Kidney (tissue), 14 donors: ENCODE results near the gene CEMIP2. TPM values are rescaled to one million over a fixed set of nuclear protein-coding genes. Genes with fewer than 3 reads are reported as not detected.

Experiments
- DNase-seq, 5 donors: peaks; one replicate each; pipeline ENCODE4 v3.0.0-alpha.2; 2013 to 2020
- FAIRE-seq: peaks from 2 replicates; lab custom pipeline; 2012; peaks lifted over from hg19 to GRCh38; lab: Jason Lieb, UNC
- H3K27ac ChIP-seq, 2 donors: one replicate each; pipeline ENCODE4 v1.7.0; 2013; ENCODE audit warnings: low read depth in 2 of 2, low read length in 2 of 2, inconsistent platforms in 1 of 2
- H3K27me3 ChIP-seq: one replicate; pipeline ENCODE4 v1.7.1; 2013; ENCODE audit warnings: low read length, inconsistent platforms; ENCODE audit not compliant: control insufficient read depth, insufficient read depth
- H3K36me3 ChIP-seq, 3 donors: one replicate each; pipeline versions ENCODE4 v1.7.0 to v1.7.1; 2013; ENCODE audit warnings: low read length in 3 of 3, control low read depth in 1 of 3, inconsistent platforms in 1 of 3; ENCODE audit not compliant: insufficient read depth in 3 of 3, control insufficient read depth in 2 of 3
- H3K4me1 ChIP-seq, 3 donors: one replicate each; pipeline versions ENCODE4 v1.7.0 to v1.7.1; 2013; ENCODE audit warnings: low read length in 3 of 3, inconsistent platforms in 1 of 3, low read depth in 1 of 3; ENCODE audit not compliant: control insufficient read depth in 2 of 3, insufficient read depth in 2 of 3
- H3K4me3 ChIP-seq, 3 donors: one replicate each; pipeline versions ENCODE4 v1.7.0 to v1.8.1; 2013; ENCODE audit warnings: low read length in 3 of 3, control low read depth in 1 of 3, inconsistent platforms in 1 of 3
- H3K9ac ChIP-seq, 3 donors: one replicate each; pipeline versions ENCODE4 v1.7.0 to v1.7.1; 2013; ENCODE audit warnings: low read length in 3 of 3, control low read depth in 1 of 3, inconsistent platforms in 1 of 3
- H3K9me3 ChIP-seq, 3 donors: one replicate each; pipeline versions ENCODE4 v1.7.0 to v1.7.1; 2013; ENCODE audit warnings: low read length in 3 of 3, control low read depth in 1 of 3, inconsistent platforms in 1 of 3; ENCODE audit not compliant: control insufficient read depth in 2 of 3, insufficient read depth in 1 of 3
- intact Hi-C: fragments of 100-400 bp; cut with DNase I; formaldehyde crosslinking; loops from one replicate; pipeline ENCODE4 v1.11.1; 2022
- polyA plus RNA-seq: library from polyadenylated mRNA; stranded (reverse); fragments of 350-450 nt; fragmentation: Illumina TruSeq; extraction: RNeasy Lipid Tissue Mini Kit (QIAGEN cat#74804); gene quantifications from one replicate; pipeline ENCODE4 v1.2.3, GENCODE V29; 2014; ENCODE audit warnings: low read depth, low replicate concordance; ENCODE audit not compliant: insufficient read depth
- total RNA-seq: library from RNA; stranded (reverse); fragmentation: NEBNext Ultra II Directional; extraction: Animal tissue kit (Norgen Biotek cat#: 25700); gene quantifications from one replicate; pipeline ENCODE4 v1.2.1, GENCODE V29; 2021
- TF ChIP-seq, protein P1 (sequence below): IDR thresholded peaks from 3 replicates; pipeline ENCODE4 v1.5.1; 2012; ENCODE audit warnings: mild to moderate bottlenecking, moderate library complexity, borderline replicate concordance; ENCODE audit not compliant: insufficient read depth; ENCODE audit errors: extremely low read depth
- donor health status: control.
- donor health status: control.
- donor health status: control.
- donor health status: control.
- donor health status: control.
- donor health status: DM: yes; HTN: yes; CAD: no.
- donor health status: Normal renal cell carcinoma (clear cell type).

Gene CEMIP2
- total and polyA plus RNA-seq, 2 donors from 2014 or later, result 13.9 to 70.7 TPM

GRCh38 chr9:71721855-71722254, 46.5 kb downstream of the CEMIP2 start:
- no peaks in the 10 kb centered on the region for H3K4me1 ChIP-seq
- intact Hi-C loops, result no loop called here
- H3K9ac ChIP-seq, result no peak overlapping the region
- no peak overlapping the region for H3K27ac ChIP-seq
- peaks cover 3 to 15% (median 10%) of the 10 kb centered on the region in 3 donors for H3K36me3 ChIP-seq
- TF ChIP-seq, protein P1, sequence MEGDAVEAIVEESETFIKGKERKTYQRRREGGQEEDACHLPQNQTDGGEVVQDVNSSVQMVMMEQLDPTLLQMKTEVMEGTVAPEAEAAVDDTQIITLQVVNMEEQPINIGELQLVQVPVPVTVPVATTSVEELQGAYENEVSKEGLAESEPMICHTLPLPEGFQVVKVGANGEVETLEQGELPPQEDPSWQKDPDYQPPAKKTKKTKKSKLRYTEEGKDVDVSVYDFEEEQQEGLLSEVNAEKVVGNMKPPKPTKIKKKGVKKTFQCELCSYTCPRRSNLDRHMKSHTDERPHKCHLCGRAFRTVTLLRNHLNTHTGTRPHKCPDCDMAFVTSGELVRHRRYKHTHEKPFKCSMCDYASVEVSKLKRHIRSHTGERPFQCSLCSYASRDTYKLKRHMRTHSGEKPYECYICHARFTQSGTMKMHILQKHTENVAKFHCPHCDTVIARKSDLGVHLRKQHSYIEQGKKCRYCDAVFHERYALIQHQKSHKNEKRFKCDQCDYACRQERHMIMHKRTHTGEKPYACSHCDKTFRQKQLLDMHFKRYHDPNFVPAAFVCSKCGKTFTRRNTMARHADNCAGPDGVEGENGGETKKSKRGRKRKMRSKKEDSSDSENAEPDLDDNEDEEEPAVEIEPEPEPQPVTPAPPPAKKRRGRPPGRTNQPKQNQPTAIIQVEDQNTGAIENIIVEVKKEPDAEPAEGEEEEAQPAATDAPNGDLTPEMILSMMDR, result no peak
- no peaks in the 10 kb centered on the region for H3K27me3 ChIP-seq
- no peaks in the 10 kb centered on the region for H3K9me3 ChIP-seq
- DNase-seq, result no peak
- no peak for FAIRE-seq
- H3K4me3 ChIP-seq, result no peak overlapping the region

- intact Hi-C loops, result no loop called here
Observed at GRCh38 chr9:71719562-71719961, 48.8 kb downstream of the CEMIP2 start.

GRCh38 chr9:71719088-71719487, 49.2 kb downstream of the CEMIP2 start:
- DNase-seq, result no peak
- TF ChIP-seq, protein P1, result no peak
- intact Hi-C loops, result no loop called here
- Histone ChIP-seq H3K4me1 (no peaks in the 10 kb centered on the region), H3K9me3 (no peaks in the 10 kb centered on the region), H3K36me3 (peaks cover 0 to 7% (median 0%) of the 10 kb centered on the region in 3 donors), H3K4me3 (no peak overlapping the region), H3K27ac (no peak overlapping the region), H3K27me3 (no peaks in the 10 kb centered on the region), H3K9ac (no peak overlapping the region)
- no peak for FAIRE-seq

More at GRCh38 chr9:71719562-71719961, 48.8 kb downstream of the CEMIP2 start:
- Histone ChIP-seq H3K9ac (no peak overlapping the region), H3K27ac (no peak overlapping the region), H3K9me3 (no peaks in the 10 kb centered on the region), H3K4me3 (no peak overlapping the region), H3K27me3 (no peaks in the 10 kb centered on the region), H3K4me1 (no peaks in the 10 kb centered on the region), H3K36me3 (peaks cover 0 to 10% (median 0%) of the 10 kb centered on the region in 3 donors)
- TF ChIP-seq, protein P1, result no peak
- FAIRE-seq (no peak), DNase-seq (no peak)
